CD14-positive monocyte (primary cell): ENCODE data around the gene BOLL. TPM values are rescaled to one million over a fixed set of nuclear protein-coding genes. Genes with fewer than 3 reads are reported as not detected.

Experiments
- DNase-seq, 3 donors: peaks; one replicate each; pipeline ENCODE4 v3.0.0-alpha.2; 2011 to 2022
- H2AFZ ChIP-seq: 2 replicates; pipeline ENCODE4 v1.6.0; 2012; ENCODE audit warnings: mild to moderate bottlenecking, low read depth, low read length, inconsistent platforms; ENCODE audit not compliant: insufficient read depth, poor library complexity, severe bottlenecking
- H3K27ac ChIP-seq, 2 donors: 1 replicate in 1 of 2; 2 replicates in 1 of 2; pipeline ENCODE4 v1.5.1; 2012 to 2013; ENCODE audit warnings: low read length in 2 of 2, control low read depth in 1 of 2, inconsistent platforms in 1 of 2, low read depth in 1 of 2, mild to moderate bottlenecking in 1 of 2
- H3K27me3 ChIP-seq, 2 donors: one replicate each; pipeline versions ENCODE4 v1.6.0 to v1.6.1; 2011 to 2013; ENCODE audit warnings: low read length in 2 of 2; ENCODE audit not compliant: control insufficient read depth in 2 of 2, insufficient read depth in 2 of 2
- H3K36me3 ChIP-seq, 2 donors: replicated peaks in 1 of 2; 1 replicate in 1 of 2; 2 replicates in 1 of 2; pipeline versions ENCODE4 v1.5.1 to v1.6.1; 2012 to 2013; ENCODE audit warnings: low read length in 2 of 2, control low read depth in 1 of 2, inconsistent platforms in 1 of 2, mild to moderate bottlenecking in 1 of 2; ENCODE audit not compliant: insufficient read depth in 2 of 2, control insufficient read depth in 1 of 2
- H3K4me1 ChIP-seq, 2 donors: 1 replicate in 1 of 2; 2 replicates in 1 of 2; pipeline versions ENCODE4 v1.5.1 to v1.6.1; 2012 to 2013; ENCODE audit warnings: low read length in 2 of 2, control low read depth in 1 of 2, inconsistent platforms in 1 of 2, mild to moderate bottlenecking in 1 of 2, moderate library complexity in 1 of 2; ENCODE audit not compliant: insufficient read depth in 2 of 2, control insufficient read depth in 1 of 2
- H3K4me2 ChIP-seq: replicated peaks from 2 replicates; pipeline ENCODE3; 2012; ENCODE audit warnings: low read length, moderate library complexity, mild to moderate bottlenecking; ENCODE audit not compliant: poor library complexity, severe bottlenecking; ENCODE audit errors: extremely low read depth
- H3K4me3 ChIP-seq, 3 experiments: fragments of 200-600 bp in 1 of 3; sonication (generic) in 1 of 3; replicated peaks in 1 of 3; 1 replicate in 2 of 3; 2 replicates in 1 of 3; pipeline ENCODE4 v1.5.1; 2011 to 2013; ENCODE audit warnings: low read length in 3 of 3, mild to moderate bottlenecking in 3 of 3, control low read depth in 2 of 3, low read depth in 2 of 3, inconsistent platforms in 1 of 3, moderate library complexity in 1 of 3
- H3K79me2 ChIP-seq: 2 replicates; pipeline ENCODE4 v1.6.0; 2012; ENCODE audit warnings: mild to moderate bottlenecking, control low read depth, inconsistent platforms, low read length, moderate library complexity; ENCODE audit not compliant: insufficient read depth
- H3K9ac ChIP-seq: 2 replicates; pipeline ENCODE4 v1.6.0; 2017; ENCODE audit warnings: low read length, mild to moderate bottlenecking; ENCODE audit not compliant: insufficient read depth, poor library complexity, severe bottlenecking
- H3K9me3 ChIP-seq, 2 donors: replicated peaks in 1 of 2; 1 replicate in 1 of 2; 2 replicates in 1 of 2; pipeline versions ENCODE4 v1.5.1 to v1.6.1; 2012 to 2013; ENCODE audit warnings: low read length in 2 of 2, control low read depth in 1 of 2; ENCODE audit not compliant: control insufficient read depth in 1 of 2, insufficient read depth in 1 of 2
- H4K20me1 ChIP-seq: 2 replicates; pipeline ENCODE4 v1.6.0; 2012; ENCODE audit warnings: mild to moderate bottlenecking, low read length, control low read depth, moderate library complexity; ENCODE audit not compliant: insufficient read depth
- H3K27ac Mint-ChIP-seq, 7 donors: one replicate each; pipeline ENCODE4 v1.8.0; 2020; ENCODE audit warnings: mild to moderate bottlenecking in 7 of 7, mixed read lengths in 7 of 7, moderate library complexity in 6 of 7, inconsistent platforms in 2 of 7
- H3K27me3 Mint-ChIP-seq, 3 donors: one replicate each; pipeline ENCODE4 v1.8.0; 2021 to 2022; ENCODE audit warnings: low read depth in 3 of 3, mild to moderate bottlenecking in 3 of 3, mixed read lengths in 3 of 3, moderate library complexity in 3 of 3, inconsistent platforms in 1 of 3
- H3K36me3 Mint-ChIP-seq, 2 donors: one replicate each; pipeline ENCODE4 v1.8.0; 2020; ENCODE audit warnings: mixed read lengths in 2 of 2, inconsistent platforms in 1 of 2, mild to moderate bottlenecking in 1 of 2
- H3K4me1 Mint-ChIP-seq: one replicate; pipeline ENCODE4 v1.8.0; 2020; ENCODE audit warnings: mild to moderate bottlenecking, mixed read lengths
- H3K4me3 Mint-ChIP-seq, 2 donors: one replicate each; pipeline ENCODE4 v1.8.0; 2020; ENCODE audit warnings: mild to moderate bottlenecking in 2 of 2, mixed read lengths in 2 of 2, moderate library complexity in 1 of 2
- H3K9me3 Mint-ChIP-seq, 7 donors: one replicate each; pipeline ENCODE4 v1.8.0; 2020 to 2022; ENCODE audit warnings: mixed read lengths in 7 of 7, mild to moderate bottlenecking in 6 of 7, moderate library complexity in 6 of 7, inconsistent platforms in 2 of 7
- CTCF ChIP-seq: fragments of 200-600 bp; IDR thresholded peaks from one replicate; pipeline ENCODE4 v1.8.0; 2022; ENCODE audit warnings: antibody characterized with exemption, mild to moderate bottlenecking
- WGBS: methylation state at CpG from one replicate; pipeline ENCODE4 v1.1.5; 2013; ENCODE audit warnings: missing lambda C conversion rate; ENCODE audit not compliant: insufficient coverage; 5-methylcytosine and 5-hydroxymethylcytosine counted together
- intact Hi-C, 2 donors: fragments of 100-400 bp; cut with micrococcal nuclease; formaldehyde crosslinking; loops; one replicate each; pipeline versions ENCODE4 v1.15.0 to v1.15.1; 2023
- polyA plus RNA-seq, 3 donors: library from polyadenylated mRNA; depleted of rRNA in 1 of 3; unstranded in 2 of 3; stranded (reverse) in 1 of 3; fragments of 300-500 nt in 2 of 3; fragments of >200 nt in 1 of 3; fragmentation: Illumina TruSeq in 2 of 3; gene quantifications; 1 replicate in 2 of 3; 2 replicates in 1 of 3; pipeline ENCODE4 v1.2.3, GENCODE V29; 2012 to 2021

Gene BOLL
- polyA plus RNA-seq, 3 donors, result not detected

- Histone ChIP-seq H3K4me2 (no peak overlapping the region), H3K79me2 (peaks cover 33% of the 10 kb centered on the region), H3K9ac (no peak overlapping the region), H4K20me1 (peaks cover 3% of the 10 kb centered on the region), H3K9me3 (no peaks in the 10 kb centered on the region), H3K4me3 (no peak overlapping the region), H3K36me3 (no peaks in the 10 kb centered on the region), H3K27me3 (no peaks in the 10 kb centered on the region), H3K4me1 (peaks cover 24 to 31% of the 10 kb centered on the region in 2 donors), H2AFZ (no peak overlapping the region), H3K27ac (no peak overlapping the region)
- Mint-ChIP-seq H3K27me3 (peaks cover 0 to 2% (median 0%) of the 10 kb centered on the region in 3 donors), H3K4me1 (peaks cover 48% of the 10 kb centered on the region), H3K4me3 (no peak overlapping the region), H3K36me3 (peaks cover 7 to 14% of the 10 kb centered on the region in 2 donors), H3K9me3 (no peaks in the 10 kb centered on the region), H3K27ac (no peak overlapping the region)
- no CpG with 5 or more reads among the region's 2 CpGs for WGBS
- DNase-seq, result no peak
- TF ChIP-seq CTCF, result no peak
- intact Hi-C loops, result loop anchor here in 1 of 2 donors (10.0 kb wide), 3 partner anchors 76 to 254 kb away; partner anchors contain the start of genes BOLL, COQ10B and MOB4
These were observed 76.8 kb downstream of the BOLL start for GRCh38 chr2:197708331-197708730.

GRCh38 chr2:197707316-197708213 is 77.6 kb downstream of the BOLL start:
- H3K27ac ChIP-seq, result no peak overlapping the region
- peaks cover 33% of the 10 kb centered on the region for H3K79me2 ChIP-seq
- H3K9ac ChIP-seq, result no peak overlapping the region
- H3K36me3 ChIP-seq, result no peaks in the 10 kb centered on the region
- Mint-ChIP-seq H3K27ac (peak overlapping the region in 1 of 7 donors; percentile 5), H3K9me3 (no peaks in the 10 kb centered on the region), H3K27me3 (peaks cover 0 to 4% (median under 1%) of the 10 kb centered on the region in 3 donors), H3K4me3 (peak overlapping the region; percentile 12 to 48), H3K4me1 (peaks cover 48% of the 10 kb centered on the region), H3K36me3 (peaks cover 7 to 12% of the 10 kb centered on the region in 2 donors)
- H3K9me3 ChIP-seq, result no peaks in the 10 kb centered on the region
- H4K20me1 ChIP-seq, result peaks cover 3% of the 10 kb centered on the region
- H2AFZ ChIP-seq, result no peak overlapping the region
- H3K4me1 ChIP-seq, result peaks cover 24 to 31% of the 10 kb centered on the region in 2 donors
- peak overlapping the region in 1 of 3 experiments; percentile 90 for H3K4me3 ChIP-seq
- peak; percentile 85 for TF ChIP-seq CTCF
- intact Hi-C loops, result loop anchor here in 1 of 2 donors (10.0 kb wide), 3 partner anchors 77 to 253 kb away; partner anchors contain the start of genes BOLL, COQ10B and MOB4
- H3K4me2 ChIP-seq, result peak overlapping the region; percentile 33
- WGBS, result no CpG with 5 or more reads among the region's 4 CpGs
- peak; percentile 22 to 49 (median 34) for DNase-seq
- no peaks in the 10 kb centered on the region for H3K27me3 ChIP-seq
